Keratinocyte (primary cell): ENCODE data around the gene CASP9.

Experiments
- CTCF ChIP-seq, 3 experiments: IDR thresholded peaks in 1 of 3; conservative IDR thresholded peaks in 1 of 3; optimal IDR thresholded peaks in 1 of 3; 2 replicates in 2 of 3; 3 replicates in 1 of 3; pipeline versions ENCODE3 to v1.5.1; 2011; ENCODE audit warnings: low read length in 3 of 3, mild to moderate bottlenecking in 3 of 3, moderate library complexity in 2 of 3, control low read depth in 1 of 3, inconsistent platforms in 1 of 3; ENCODE audit not compliant: insufficient read depth in 2 of 3; ENCODE audit errors: extremely low read depth in 1 of 3
- EZH2 ChIP-seq: IDR thresholded peaks from one replicate; pipeline ENCODE4 v1.6.1; 2012; ENCODE audit warnings: inconsistent platforms, mild to moderate bottlenecking, low read length, moderate library complexity

- TF ChIP-seq CTCF (optimal IDR thresholded peaks at IDR 0.05 in 1 of 3, IDR thresholded peaks at IDR 0.05 in 1 of 3, conservative IDR thresholded peaks at IDR 0.05 in 1 of 3; ENCODE audit: extremely low read depth in 1 of 3, insufficient read depth in 2 of 3, low read length in 3 of 3) (no peak), EZH2 (no peak)
Observed at GRCh38 chr1:15500184-15501178, 23.5 kb downstream of the CASP9 start.
